Tibial nerve (tissue), 4 donors: ENCODE data around the gene PRKAR1B. TPM values are rescaled to one million over a fixed set of nuclear protein-coding genes. Genes with fewer than 3 reads are reported as not detected.
"Not testable (repeated sequence)": the region's sequence is repeated elsewhere in the genome, so short reads cannot be mapped to it uniquely, and the experiment has no call there.

Source experiments
- DNase-seq, 2 donors: peaks; one replicate each; pipeline ENCODE4 v3.0.0-alpha.2; 2019; ENCODE audit warnings: low spot score in 2 of 2
- H3K27ac ChIP-seq, 4 donors: fragments of 200-600 bp; sonication (generic) in 3 of 4; one replicate each; pipeline ENCODE4 v1.5.1; 2017 to 2019; ENCODE audit warnings: mild to moderate bottlenecking in 1 of 4
- H3K27me3 ChIP-seq, 2 donors: fragments of 200-600 bp; sonication (generic) in 1 of 2; one replicate each; pipeline versions ENCODE4 v1.5.1 to v1.6.0; 2017 to 2019
- H3K36me3 ChIP-seq, 3 donors: fragments of 200-600 bp; sonication (generic); one replicate each; pipeline ENCODE4 v1.5.1; 2018 to 2019
- H3K4me1 ChIP-seq, 4 donors: fragments of 200-600 bp; sonication (generic) in 3 of 4; one replicate each; pipeline ENCODE4 v1.5.1; 2017 to 2019
- H3K4me3 ChIP-seq, 4 donors: fragments of 200-600 bp; sonication (generic) in 3 of 4; one replicate each; pipeline ENCODE4 v1.5.1; 2017 to 2019; ENCODE audit warnings: mild to moderate bottlenecking in 1 of 4, moderate library complexity in 1 of 4
- H3K9me3 ChIP-seq, 4 donors: fragments of 200-600 bp; sonication (generic) in 3 of 4; one replicate each; pipeline ENCODE4 v1.5.1; 2017 to 2019
- EP300 ChIP-seq, 2 donors: sonication (generic); formaldehyde crosslinking; IDR thresholded peaks; one replicate each; pipeline ENCODE4 v1.6.1; 2017; ENCODE audit warnings: antibody characterized with exemption in 2 of 2, mild to moderate bottlenecking in 1 of 2
- POLR2A ChIP-seq, 2 donors: fragments of 450-650 bp; IDR thresholded peaks; one replicate each; pipeline ENCODE4 v1.6.1; 2017; ENCODE audit warnings: antibody characterized with exemption in 2 of 2, mild to moderate bottlenecking in 2 of 2, moderate library complexity in 2 of 2
- WGBS, 2 donors: methylation state at CpG; one replicate each; pipeline ENCODE4 v1.1.5; 2018; 5-methylcytosine and 5-hydroxymethylcytosine counted together
- total RNA-seq, 4 donors: library from RNA; depleted of rRNA; stranded (reverse); fragments of >200 nt; gene quantifications; one replicate each; pipeline ENCODE4 v1.1.0, GENCODE V29; 2016
- TF ChIP-seq, protein P1 (sequence below), 5 experiments: fragments of 200-600 bp in 3 of 5; fragments of 450-650 bp in 2 of 5; sonication (generic) in 3 of 5; IDR thresholded peaks; one replicate each; pipeline ENCODE4 v1.5.1; 2016 to 2019; ENCODE audit warnings: antibody characterized with exemption in 5 of 5, mild to moderate bottlenecking in 3 of 5, moderate library complexity in 2 of 5

The PRKAR1B gene
- total RNA-seq, 4 donors from 2014 or later: 2.7 to 12.3 (median 4.8) TPM

DNA sequence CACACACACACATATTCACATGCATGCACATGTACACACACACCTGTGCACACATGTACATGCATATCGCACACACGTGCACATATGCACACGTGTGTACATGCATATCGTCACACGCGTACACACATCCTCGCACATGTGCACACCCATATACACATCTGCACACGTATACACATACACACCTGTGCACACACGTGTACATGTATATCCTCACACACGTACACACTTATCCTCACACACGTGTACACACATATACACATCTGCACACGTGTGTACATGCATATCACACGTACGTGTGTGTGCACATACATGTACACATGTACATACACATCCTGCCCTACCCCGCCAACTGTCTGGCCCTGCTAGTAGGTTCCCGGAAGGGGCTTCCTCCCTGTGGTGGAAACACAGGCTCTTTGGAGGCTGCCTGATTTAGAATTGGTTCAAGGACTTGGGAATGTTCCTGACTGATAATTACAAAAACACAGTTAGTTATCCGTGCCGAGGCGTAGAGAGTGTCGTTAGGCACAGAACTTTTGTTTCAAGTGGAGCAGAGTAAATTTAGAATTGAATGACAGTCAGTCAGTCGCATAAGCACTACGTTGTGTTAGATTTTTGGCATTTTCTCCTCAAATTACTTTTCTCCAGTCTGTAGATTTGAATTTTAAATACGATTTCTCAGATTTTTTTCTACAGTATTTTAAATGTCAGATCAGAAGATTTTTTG is 18.5 kb upstream of the PRKAR1B start:
- Histone ChIP-seq H3K27me3 (no peaks in the 10 kb centered on the region), H3K4me3 (no peak overlapping the region), H3K27ac (no peak overlapping the region), H3K9me3 (no peaks in the 10 kb centered on the region), H3K4me1 (peaks cover 0 to 12% (median 0%) of the 10 kb centered on the region in 4 donors), H3K36me3 (peaks cover 0 to 64% (median 4%) of the 10 kb centered on the region in 3 donors)
- TF ChIP-seq POLR2A (IDR thresholded peaks at IDR 0.05) (no peak), EP300 (IDR thresholded peaks at IDR 0.05) (no peak)
- TF ChIP-seq, protein P1, sequence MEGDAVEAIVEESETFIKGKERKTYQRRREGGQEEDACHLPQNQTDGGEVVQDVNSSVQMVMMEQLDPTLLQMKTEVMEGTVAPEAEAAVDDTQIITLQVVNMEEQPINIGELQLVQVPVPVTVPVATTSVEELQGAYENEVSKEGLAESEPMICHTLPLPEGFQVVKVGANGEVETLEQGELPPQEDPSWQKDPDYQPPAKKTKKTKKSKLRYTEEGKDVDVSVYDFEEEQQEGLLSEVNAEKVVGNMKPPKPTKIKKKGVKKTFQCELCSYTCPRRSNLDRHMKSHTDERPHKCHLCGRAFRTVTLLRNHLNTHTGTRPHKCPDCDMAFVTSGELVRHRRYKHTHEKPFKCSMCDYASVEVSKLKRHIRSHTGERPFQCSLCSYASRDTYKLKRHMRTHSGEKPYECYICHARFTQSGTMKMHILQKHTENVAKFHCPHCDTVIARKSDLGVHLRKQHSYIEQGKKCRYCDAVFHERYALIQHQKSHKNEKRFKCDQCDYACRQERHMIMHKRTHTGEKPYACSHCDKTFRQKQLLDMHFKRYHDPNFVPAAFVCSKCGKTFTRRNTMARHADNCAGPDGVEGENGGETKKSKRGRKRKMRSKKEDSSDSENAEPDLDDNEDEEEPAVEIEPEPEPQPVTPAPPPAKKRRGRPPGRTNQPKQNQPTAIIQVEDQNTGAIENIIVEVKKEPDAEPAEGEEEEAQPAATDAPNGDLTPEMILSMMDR (IDR thresholded peaks at IDR 0.05): no peak
- DNase-seq: no peak
- 93 to 94% methylated on average over 23 of the region's 23 CpGs for WGBS, 2 donors

DNA sequence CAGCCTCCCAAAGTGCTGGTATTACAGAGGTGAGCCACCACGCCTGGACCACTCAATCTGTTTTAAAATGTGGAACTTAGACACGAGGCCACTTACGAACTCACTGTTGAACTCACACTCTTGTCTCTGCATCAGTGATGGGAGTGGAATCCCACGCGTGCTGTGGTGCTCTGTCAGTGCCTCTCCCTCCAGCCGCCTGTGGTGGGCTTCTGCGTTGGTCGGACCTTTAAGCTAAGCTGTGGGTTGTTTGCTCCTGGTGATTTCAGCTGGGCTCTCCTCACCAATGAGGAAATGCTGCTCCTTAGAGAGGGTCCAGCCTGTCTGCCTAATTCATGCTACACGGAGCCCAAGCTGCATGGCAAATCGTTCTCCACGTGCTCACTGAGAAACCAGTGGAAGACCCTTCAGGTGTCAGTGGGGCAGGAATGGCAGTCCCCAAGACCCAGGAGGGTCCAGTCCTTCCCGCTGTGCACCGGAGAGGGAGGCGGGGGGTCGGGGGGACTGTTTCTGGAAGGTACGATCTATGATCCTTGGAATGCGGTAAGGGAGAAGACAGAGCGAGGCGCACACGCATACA is 17.9 kb upstream of the PRKAR1B start:
- DNase-seq: no peak
- H3K36me3 ChIP-seq: peaks cover 0 to 68% (median 7%) of the 10 kb centered on the region in 3 donors
- 94 to 98% methylated on average over 20 of the region's 20 CpGs for WGBS, 2 donors
- H3K4me1 ChIP-seq: peaks cover 0 to 12% (median 0%) of the 10 kb centered on the region in 4 donors
- no peaks in the 10 kb centered on the region for H3K9me3 ChIP-seq
- H3K27me3 ChIP-seq: no peaks in the 10 kb centered on the region
- H3K27ac ChIP-seq: no peak overlapping the region
- no peak overlapping the region for H3K4me3 ChIP-seq
- TF ChIP-seq POLR2A (IDR thresholded peaks at IDR 0.05) (no peak), EP300 (IDR thresholded peaks at IDR 0.05) (no peak)
- TF ChIP-seq, protein P1 (IDR thresholded peaks at IDR 0.05): no peak

DNA sequence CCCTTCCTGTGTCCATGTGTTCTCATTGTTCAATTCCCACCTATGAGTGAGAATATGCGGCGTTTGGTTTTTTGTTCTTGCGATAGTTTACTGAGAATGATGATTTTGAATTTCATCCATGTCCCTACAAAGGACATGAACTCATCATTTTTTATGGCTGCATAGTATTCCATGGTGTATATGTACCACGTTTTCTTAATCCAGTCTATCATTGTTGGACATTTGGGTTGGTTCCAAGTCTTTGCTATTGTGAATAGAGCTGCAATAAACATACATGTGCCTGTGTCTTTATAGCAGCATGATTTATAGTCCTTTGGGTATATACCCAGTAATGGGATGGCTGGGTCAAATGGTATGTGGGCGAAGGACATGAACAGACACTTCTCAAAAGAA is 17.0 kb upstream of the PRKAR1B start:
- WGBS, 2 donors: 92 to 97% methylated on average over 5 of the region's 5 CpGs
- not testable (repeated sequence) for H3K9me3 ChIP-seq, H3K4me3 ChIP-seq, H3K4me1 ChIP-seq, DNase-seq, H3K27ac ChIP-seq, H3K27me3 ChIP-seq
- peaks cover 0 to 70% (median 7%) of the 10 kb centered on the region in 3 donors for H3K36me3 ChIP-seq

DNA sequence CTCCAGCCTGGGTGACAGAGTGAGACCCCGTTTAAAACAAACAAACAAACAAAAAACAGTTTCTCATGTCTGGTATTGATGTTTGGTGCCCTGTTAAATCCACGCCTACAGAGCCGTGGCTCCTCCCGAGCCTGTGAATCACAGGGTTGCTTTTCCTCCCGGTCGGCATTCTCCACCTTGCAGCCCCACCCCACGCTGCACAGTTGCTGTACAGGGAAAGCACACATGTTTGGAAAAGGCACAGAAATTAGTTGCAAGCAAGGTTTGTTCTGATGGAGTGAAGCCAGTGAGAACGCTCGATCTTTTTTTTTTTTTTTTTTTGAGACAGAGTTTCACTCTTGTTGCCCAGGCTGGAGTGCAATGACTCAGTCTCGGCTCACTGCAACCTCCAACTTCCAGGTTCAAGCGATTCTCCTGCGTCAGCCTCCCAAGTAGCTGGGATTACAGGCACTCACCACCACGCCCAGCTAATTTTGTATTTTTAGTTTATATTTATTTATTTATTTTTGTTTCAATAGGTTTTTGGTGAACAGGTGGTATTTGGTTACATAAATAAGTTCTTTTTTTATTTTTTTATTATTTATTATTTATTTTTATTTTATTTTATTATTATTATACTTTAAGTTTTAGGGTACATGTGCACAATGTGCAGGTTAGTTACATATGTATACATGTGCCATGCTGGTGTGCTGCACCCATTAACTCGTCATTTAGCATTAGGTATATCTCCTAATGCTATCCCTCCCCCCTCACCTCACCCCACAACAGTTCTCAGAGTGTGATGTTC is 16.5 kb upstream of the PRKAR1B start:
- not testable (repeated sequence) for H3K4me1 ChIP-seq, H3K4me3 ChIP-seq, H3K9me3 ChIP-seq, DNase-seq, H3K27me3 ChIP-seq, H3K27ac ChIP-seq
- peaks cover 0 to 72% (median 7%) of the 10 kb centered on the region in 3 donors for H3K36me3 ChIP-seq
- 83 to 89% methylated on average over 14 of the region's 14 CpGs for WGBS, 2 donors

DNA sequence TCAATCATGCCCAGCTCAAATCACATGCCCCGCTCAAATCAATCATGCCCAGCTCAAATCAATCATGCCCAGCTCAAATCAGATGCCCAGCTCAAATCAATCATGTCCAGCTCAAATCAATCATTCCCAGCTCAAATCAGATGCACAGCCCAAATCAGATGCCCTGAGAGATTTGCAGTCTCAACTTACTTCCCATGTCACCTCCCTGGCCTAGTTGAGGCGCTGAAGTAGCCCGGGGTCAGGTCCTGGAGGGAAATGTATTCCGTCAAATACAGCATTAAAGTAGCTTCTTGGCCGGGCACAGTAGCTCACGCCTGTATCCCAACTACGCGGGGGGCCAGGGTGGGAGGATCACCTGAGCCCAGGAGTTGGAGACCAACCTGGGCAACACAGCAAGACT is 15.7 kb upstream of the PRKAR1B start:
- H3K4me1 ChIP-seq: no peaks in the 10 kb centered on the region
- TF ChIP-seq, protein P1 (IDR thresholded peaks at IDR 0.05): no peak
- TF ChIP-seq EP300 (IDR thresholded peaks at IDR 0.05): no peak
- no peak for TF ChIP-seq POLR2A (IDR thresholded peaks at IDR 0.05)
- no peaks in the 10 kb centered on the region for H3K9me3 ChIP-seq
- DNase-seq: no peak
- no peak overlapping the region for H3K27ac ChIP-seq
- peaks cover 0 to 72% (median 7%) of the 10 kb centered on the region in 3 donors for H3K36me3 ChIP-seq
- no peaks in the 10 kb centered on the region for H3K27me3 ChIP-seq
- WGBS, 2 donors: 85 to 94% methylated on average over 7 to 8 of the region's 8 CpGs
- no peak overlapping the region for H3K4me3 ChIP-seq

DNA sequence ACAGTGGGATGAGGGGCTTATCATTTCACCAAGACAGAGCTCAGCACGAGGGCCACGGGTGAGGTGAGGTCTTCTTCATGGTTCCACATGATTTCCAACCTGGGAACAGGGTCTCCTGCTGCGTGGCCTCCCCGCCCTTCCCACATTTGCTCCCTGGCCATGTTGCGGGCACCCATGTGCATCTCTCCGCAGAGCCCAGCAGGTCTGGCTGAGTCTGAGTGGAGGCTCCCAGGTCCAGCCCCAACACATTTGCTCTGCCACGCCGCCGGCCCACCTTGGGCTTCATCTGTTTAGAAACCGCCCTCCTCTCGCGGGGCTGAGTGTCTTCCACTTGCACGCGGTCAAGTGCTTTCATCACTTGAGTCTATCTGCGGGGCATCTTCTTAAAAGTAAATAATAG is 14.8 kb upstream of the PRKAR1B start:
- WGBS, 2 donors: 89 to 96% methylated on average over 12 to 15 of the region's 15 CpGs
- Histone ChIP-seq H3K4me1 (no peaks in the 10 kb centered on the region), H3K4me3 (no peak overlapping the region), H3K36me3 (peaks cover 0 to 71% (median 7%) of the 10 kb centered on the region in 3 donors), H3K27ac (no peak overlapping the region), H3K9me3 (no peaks in the 10 kb centered on the region), H3K27me3 (no peaks in the 10 kb centered on the region)
- TF ChIP-seq, protein P1 (IDR thresholded peaks at IDR 0.05): no peak
- TF ChIP-seq EP300 (IDR thresholded peaks at IDR 0.05) (no peak), POLR2A (IDR thresholded peaks at IDR 0.05) (no peak)
- DNase-seq: no peak
